Measurements from ENCODE around the gene PCK1. TPM values are rescaled to one million over a fixed set of nuclear protein-coding genes. Genes with fewer than 3 reads are reported as not detected.

Gene PCK1
- total and polyA plus RNA-seq, 2 donors (not counting 3 experiments of a cell fraction or from before 2014, with no cell fraction given), result not detected

DNA sequence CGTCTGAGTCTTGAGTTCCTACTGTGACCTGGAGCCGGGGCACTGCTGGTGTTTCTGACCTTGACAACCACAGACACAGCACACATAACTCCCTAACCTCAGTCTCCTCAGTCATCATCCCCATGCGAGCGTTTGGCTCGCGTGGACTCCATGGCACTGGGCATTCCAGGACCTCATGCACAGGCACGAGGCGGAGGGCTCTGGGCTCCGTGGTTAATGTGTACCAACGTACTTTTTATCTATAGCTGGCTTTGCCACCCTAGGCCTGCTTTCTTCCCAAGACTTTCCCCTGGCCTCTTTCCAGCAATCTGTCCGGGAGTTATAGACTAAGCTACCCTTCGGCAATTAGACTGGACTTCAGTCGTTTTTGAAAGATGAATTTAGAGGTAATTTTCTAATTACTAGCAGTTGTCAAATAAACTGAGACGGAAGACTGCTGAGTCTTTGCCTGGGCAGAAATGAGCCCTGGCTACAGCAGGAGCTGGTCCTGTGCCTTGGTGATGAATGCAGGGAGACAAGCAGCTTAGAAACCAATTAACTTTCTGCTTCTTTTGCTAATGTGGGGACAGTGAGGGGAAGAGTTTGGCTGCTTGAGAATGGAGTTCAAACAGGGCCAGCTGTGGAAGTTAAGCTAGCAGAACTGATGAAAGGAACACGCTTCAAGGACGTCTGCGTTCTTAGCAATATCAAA is 19.9 kb upstream of the PCK1 start:
- BruUV-seq (replicated peaks), result no TSS peak
- intact Hi-C loops (cut with micrococcal nuclease), result no loop called here
- H3K9me1 ChIP-seq (replicated peaks; ENCODE audit: control insufficient read depth, extremely low read depth, insufficient read depth, low read length), result no peaks in the 10 kb centered on the region
- H3K4me3 ChIP-seq (replicated peaks in 1 of 3; ENCODE audit: insufficient read depth in 1 of 3, low read depth in 1 of 3, low read length in 3 of 3), result no peak overlapping the region
- no peaks in the 10 kb centered on the region for H3K4me1 ChIP-seq (ENCODE audit: control insufficient read depth, extremely low read depth, insufficient read depth, low read length)
- H3K9ac ChIP-seq (replicated peaks; ENCODE audit: extremely low read depth, insufficient read depth, low read length), result no peak overlapping the region
- H2AFZ ChIP-seq (ENCODE audit: low read depth, low read length), result no peak overlapping the region
- H3K27ac ChIP-seq (ENCODE audit: insufficient read depth, low read depth, low read length), result no peak overlapping the region
- H3K9me3 ChIP-seq (replicated peaks; ENCODE audit: control insufficient read depth, insufficient read depth, low read length), result no peaks in the 10 kb centered on the region
- ChIA-PET POLR2A (no interaction called here), CTCF (interaction anchor here (1.1 to 1.6 kb wide), 2 partner anchors 13 to 14 kb away, joined by 3 read pairs; no protein-coding TSS in a partner anchor)
- H4K20me1 ChIP-seq (replicated peaks; ENCODE audit: control insufficient read depth, extremely low read depth, insufficient read depth, low read length), result no peaks in the 10 kb centered on the region
- dilution Hi-C loops (cut with MboI; ENCODE audit: extremely low pct_ligation_motif_present, low sequenced_read_pairs), result no loop called here
- DNase-seq (ENCODE audit: low read depth, low spot score), result no peak
- H3K36me3 ChIP-seq (ENCODE audit: control insufficient read depth in 2 of 2, extremely low read depth in 1 of 2, insufficient read depth in 2 of 2, low read length in 2 of 2), result no peaks in the 10 kb centered on the region
- TF ChIP-seq POLR2AphosphoS5 (IDR thresholded peaks at IDR 0.05; ENCODE audit: insufficient read depth, low read depth, low read length), result no peak
- TF ChIP-seq JUN (IDR thresholded peaks at IDR 0.05; ENCODE audit: borderline replicate concordance, insufficient read depth, insufficient read length, low read depth), result no peak
- no peak for TF ChIP-seq GATA2 (IDR thresholded peaks at IDR 0.05; ENCODE audit: insufficient read depth, insufficient read length, low read depth, low read length)
- no peak for TF ChIP-seq MAX (IDR thresholded peaks at IDR 0.05; ENCODE audit: insufficient read depth, insufficient read length)
- no peak for TF ChIP-seq EZH2 (IDR thresholded peaks at IDR 0.05; ENCODE audit: borderline replicate concordance, low read depth, low read length, severe bottlenecking)
- no peak for TF ChIP-seq CTCF (IDR thresholded peaks at IDR 0.05; ENCODE audit: extremely low read depth in 1 of 2, insufficient read depth in 1 of 2, low read depth in 1 of 2, low read length in 2 of 2)
- peaks cover 2 to 8% of the 10 kb centered on the region in 2 experiments for H3K27me3 ChIP-seq (ENCODE audit: control insufficient read depth in 2 of 2, insufficient read depth in 2 of 2, low read length in 2 of 2)
- H3K4me2 ChIP-seq (ENCODE audit: insufficient read depth, low read length), result no peak overlapping the region
- FAIRE-seq, result no peak
- H3K79me2 ChIP-seq (ENCODE audit: control insufficient read depth, insufficient read depth, low read length), result no peaks in the 10 kb centered on the region

Data from endothelial cell of umbilical vein (primary cell).